ENCODE data around the gene JCAD.
A peak's percentile ranks its signal among the peaks of the same experiment; 100 is the strongest.
"Not testable (repeated sequence)": the region's sequence is repeated elsewhere in the genome, so short reads cannot be mapped to it uniquely, and the experiment has no call there.

Gene JCAD

GRCh38 chr10:30034433-30035137, 24.8 kb downstream of the JCAD start:
- peak overlapping the region; percentile 25; the same call in 1 of the 2 replicates for H3K4me3 ChIP-seq (ENCODE audit: low read depth, low read length)
- peak overlapping the region; percentile 30 for H3K27ac ChIP-seq (ENCODE audit: low read depth, low read length)

DNA sequence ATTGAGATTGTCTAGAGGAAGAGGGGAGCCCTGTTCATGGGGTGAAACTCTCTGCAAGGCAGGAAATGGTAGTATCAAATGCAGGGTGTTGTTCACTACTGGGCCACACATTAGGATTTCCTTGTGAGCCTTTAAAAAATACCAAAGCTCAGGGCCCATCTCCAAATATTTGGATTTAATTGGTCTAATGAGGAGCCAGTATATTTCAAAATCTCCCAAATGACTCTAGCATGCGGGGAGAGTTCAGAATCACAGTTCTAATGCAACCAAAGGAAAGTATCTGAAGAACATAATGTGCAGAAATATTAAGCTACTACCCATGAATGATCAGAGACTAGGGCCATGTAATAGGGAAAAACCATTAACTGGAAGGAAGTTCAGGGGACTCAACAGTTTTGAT, 27.3 kb downstream of the JCAD start:
- no peaks in the 10 kb centered on the region for H3K9me3 ChIP-seq (ENCODE audit: control insufficient read depth, insufficient read depth, low read length)
- H3K4me3 ChIP-seq (ENCODE audit: low read depth, low read length) = no peak overlapping the region
- H3K36me3 ChIP-seq (ENCODE audit: control insufficient read depth, insufficient read depth, low read length) = no peaks in the 10 kb centered on the region
- no peak overlapping the region for H3K9ac ChIP-seq (ENCODE audit: low read depth, low read length)
- H3K27me3 ChIP-seq (ENCODE audit: control insufficient read depth, insufficient read depth, low read length) = no peaks in the 10 kb centered on the region
- no peak overlapping the region for H3K27ac ChIP-seq (ENCODE audit: low read depth, low read length)
- peaks cover 15% of the 10 kb centered on the region for H3K4me1 ChIP-seq (ENCODE audit: control insufficient read depth, insufficient read depth, low read length)

More at GRCh38 chr10:30034433-30035137, 24.8 kb downstream of the JCAD start:
- no peaks in the 10 kb centered on the region for H3K36me3 ChIP-seq (ENCODE audit: control insufficient read depth, insufficient read depth, low read length)
- no peaks in the 10 kb centered on the region for H3K27me3 ChIP-seq (ENCODE audit: control insufficient read depth, insufficient read depth, low read length)
- H3K9me3 ChIP-seq (ENCODE audit: control insufficient read depth, insufficient read depth, low read length) = no peaks in the 10 kb centered on the region
- no peak overlapping the region for H3K9ac ChIP-seq (ENCODE audit: low read depth, low read length)
- H3K4me1 ChIP-seq (ENCODE audit: control insufficient read depth, insufficient read depth, low read length) = peaks cover 15% of the 10 kb centered on the region

DNA sequence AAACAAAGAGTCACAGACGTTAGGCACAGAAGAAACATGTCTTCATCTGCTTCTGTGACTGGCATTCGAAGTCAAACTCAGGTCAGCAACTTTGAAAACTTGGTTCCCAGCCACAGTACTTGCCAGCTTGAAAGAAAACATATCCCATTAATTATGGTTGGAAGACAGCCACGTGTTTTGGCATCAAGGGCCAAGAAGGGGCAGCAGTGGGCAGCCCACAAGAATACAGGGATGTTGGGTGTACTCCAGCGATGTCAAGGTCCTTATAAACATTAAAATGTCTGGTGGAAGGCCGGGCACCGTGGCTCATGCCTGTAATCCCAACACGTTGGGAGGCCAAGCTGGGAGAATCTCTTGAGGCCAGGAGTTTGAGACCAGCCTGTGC, 29.5 kb downstream of the JCAD start:
- no peaks in the 10 kb centered on the region for H3K9me3 ChIP-seq (ENCODE audit: control insufficient read depth, insufficient read depth, low read length)
- no peak overlapping the region for H3K27ac ChIP-seq (ENCODE audit: low read depth, low read length)
- H3K27me3 ChIP-seq (ENCODE audit: control insufficient read depth, insufficient read depth, low read length) = no peaks in the 10 kb centered on the region
- no peaks in the 10 kb centered on the region for H3K36me3 ChIP-seq (ENCODE audit: control insufficient read depth, insufficient read depth, low read length)
- peaks cover 5% of the 10 kb centered on the region for H3K4me1 ChIP-seq (ENCODE audit: control insufficient read depth, insufficient read depth, low read length)
- H3K4me3 ChIP-seq (ENCODE audit: low read depth, low read length) = no peak overlapping the region
- no peak overlapping the region for H3K9ac ChIP-seq (ENCODE audit: low read depth, low read length)

- H3K9me3 ChIP-seq (ENCODE audit: control insufficient read depth, insufficient read depth, low read length) = no peaks in the 10 kb centered on the region
- no peak overlapping the region for H3K9ac ChIP-seq (ENCODE audit: low read depth, low read length)
- H3K27me3 ChIP-seq (ENCODE audit: control insufficient read depth, insufficient read depth, low read length) = no peaks in the 10 kb centered on the region
- no peak overlapping the region for H3K4me3 ChIP-seq (ENCODE audit: low read depth, low read length)
- no peak overlapping the region for H3K27ac ChIP-seq (ENCODE audit: low read depth, low read length)
- H3K4me1 ChIP-seq (ENCODE audit: control insufficient read depth, insufficient read depth, low read length) = peaks cover under 1% of the 10 kb centered on the region; the same call in 1 of the 2 replicates
- H3K36me3 ChIP-seq (ENCODE audit: control insufficient read depth, insufficient read depth, low read length) = no peaks in the 10 kb centered on the region
Measured at GRCh38 chr10:30029164-30029871, 30.1 kb downstream of the JCAD start.

- Histone ChIP-seq H3K9ac (ENCODE audit: low read depth, low read length) (no peak overlapping the region), H3K4me3 (ENCODE audit: low read depth, low read length) (no peak overlapping the region), H3K4me1 (ENCODE audit: control insufficient read depth, insufficient read depth, low read length) (no peaks in the 10 kb centered on the region)
Measured at GRCh38 chr10:30028738-30029030, 30.7 kb downstream of the JCAD start.

GRCh38 chr10:30028006-30028737, 31.2 kb downstream of the JCAD start:
- Histone ChIP-seq H3K27me3 (ENCODE audit: control insufficient read depth, insufficient read depth, low read length) (no peaks in the 10 kb centered on the region), H3K36me3 (ENCODE audit: control insufficient read depth, insufficient read depth, low read length) (no peaks in the 10 kb centered on the region), H3K4me3 (ENCODE audit: low read depth, low read length) (no peak overlapping the region), H3K9ac (ENCODE audit: low read depth, low read length) (no peak overlapping the region), H3K4me1 (ENCODE audit: control insufficient read depth, insufficient read depth, low read length) (no peaks in the 10 kb centered on the region), H3K27ac (ENCODE audit: low read depth, low read length) (no peak overlapping the region), H3K9me3 (ENCODE audit: control insufficient read depth, insufficient read depth, low read length) (no peaks in the 10 kb centered on the region)

More at GRCh38 chr10:30028738-30029030, 30.7 kb downstream of the JCAD start:
- H3K27me3 ChIP-seq (ENCODE audit: control insufficient read depth, insufficient read depth, low read length) = no peaks in the 10 kb centered on the region
- H3K9me3 ChIP-seq (ENCODE audit: control insufficient read depth, insufficient read depth, low read length) = no peaks in the 10 kb centered on the region
- no peaks in the 10 kb centered on the region for H3K36me3 ChIP-seq (ENCODE audit: control insufficient read depth, insufficient read depth, low read length)
- no peak overlapping the region for H3K27ac ChIP-seq (ENCODE audit: low read depth, low read length)

DNA sequence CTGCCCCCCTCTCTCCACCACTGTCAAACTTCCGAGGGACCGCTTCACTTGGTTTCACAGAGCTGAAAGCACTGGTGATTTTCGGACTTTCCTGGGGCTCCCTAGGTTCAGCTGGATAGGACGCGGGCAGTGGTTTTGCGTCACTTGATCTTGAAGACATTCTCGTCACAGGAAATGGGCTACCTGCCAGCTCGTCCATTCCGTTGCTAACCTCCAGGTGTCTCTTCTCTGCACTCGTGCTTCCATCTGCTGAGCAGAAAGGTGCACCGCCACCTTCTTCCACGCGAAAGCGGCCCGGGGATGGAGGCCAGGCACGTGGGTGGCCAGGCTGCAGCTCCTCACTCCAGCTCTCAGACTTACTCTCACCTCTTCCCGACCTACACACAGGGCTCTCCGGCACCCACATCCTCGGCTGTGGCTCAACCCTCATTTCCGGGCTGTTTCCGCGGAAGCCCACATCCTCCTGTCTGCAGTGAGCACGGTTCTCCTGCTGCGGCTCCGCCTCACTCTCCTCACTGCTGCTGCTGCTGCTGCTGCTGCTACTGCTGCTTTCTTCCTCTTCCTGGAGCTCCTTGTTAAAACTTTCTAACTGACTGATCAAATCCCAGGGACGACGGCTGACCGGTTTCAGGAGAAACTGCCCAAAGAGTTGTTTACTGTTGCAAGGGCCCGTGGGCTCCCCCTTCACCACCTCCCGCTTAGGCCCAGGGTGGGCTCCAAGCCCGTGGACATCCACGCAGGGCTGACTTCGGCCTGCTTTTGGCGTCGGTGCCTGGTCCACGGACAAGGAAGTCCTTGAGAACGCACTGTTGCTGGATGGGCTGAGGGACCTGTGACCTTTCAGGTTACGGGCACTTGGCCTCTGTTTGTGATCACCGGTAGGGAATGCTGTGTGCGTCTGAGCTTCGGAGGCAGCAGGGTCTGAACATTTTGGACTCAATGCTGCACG, 32.1 kb downstream of the JCAD start:
- Histone ChIP-seq H3K4me3 (ENCODE audit: low read depth, low read length) (no peak overlapping the region), H3K27ac (ENCODE audit: low read depth, low read length) (no peak overlapping the region)

GRCh38 chr10:30026578-30026977, 32.8 kb downstream of the JCAD start:
- Histone ChIP-seq H3K9me3 (ENCODE audit: control insufficient read depth, insufficient read depth, low read length) (no peaks in the 10 kb centered on the region), H3K4me3 (ENCODE audit: low read depth, low read length) (no peak overlapping the region), H3K27me3 (ENCODE audit: control insufficient read depth, insufficient read depth, low read length) (no peaks in the 10 kb centered on the region), H3K36me3 (ENCODE audit: control insufficient read depth, insufficient read depth, low read length) (no peaks in the 10 kb centered on the region), H3K4me1 (ENCODE audit: control insufficient read depth, insufficient read depth, low read length) (no peaks in the 10 kb centered on the region), H3K27ac (ENCODE audit: low read depth, low read length) (no peak overlapping the region), H3K9ac (ENCODE audit: low read depth, low read length) (no peak overlapping the region)

More for the DNA sequence above, 32.1 kb downstream of the JCAD start:
- no peaks in the 10 kb centered on the region for H3K4me1 ChIP-seq (ENCODE audit: control insufficient read depth, insufficient read depth, low read length)
- H3K9ac ChIP-seq (ENCODE audit: low read depth, low read length) = no peak overlapping the region
- no peaks in the 10 kb centered on the region for H3K36me3 ChIP-seq (ENCODE audit: control insufficient read depth, insufficient read depth, low read length)
- H3K27me3 ChIP-seq (ENCODE audit: control insufficient read depth, insufficient read depth, low read length) = no peaks in the 10 kb centered on the region
- H3K9me3 ChIP-seq (ENCODE audit: control insufficient read depth, insufficient read depth, low read length) = no peaks in the 10 kb centered on the region

DNA sequence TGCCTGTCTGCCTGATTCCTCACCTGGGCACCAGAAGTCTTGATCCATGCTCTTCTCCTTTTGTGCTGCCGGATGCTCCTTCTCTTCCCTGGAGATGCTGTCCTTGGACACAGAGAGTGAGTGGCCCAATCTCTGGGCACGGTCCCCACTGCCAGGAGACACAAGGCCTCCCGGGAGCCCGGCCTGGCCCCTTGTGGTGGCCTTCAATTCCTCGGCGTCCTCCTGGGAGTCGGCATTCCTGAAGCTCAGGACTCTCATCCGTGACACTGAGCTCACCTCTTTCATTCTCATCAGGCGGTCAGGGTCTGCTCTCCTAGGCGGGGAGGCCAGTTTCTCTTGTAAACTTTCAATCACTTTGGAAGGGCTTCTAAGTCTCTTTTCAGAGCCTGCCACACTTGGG, 33.3 kb downstream of the JCAD start:
- Histone ChIP-seq H3K9ac (ENCODE audit: low read depth, low read length) (no peak overlapping the region), H3K4me1 (ENCODE audit: control insufficient read depth, insufficient read depth, low read length) (no peaks in the 10 kb centered on the region), H3K27ac (ENCODE audit: low read depth, low read length) (no peak overlapping the region), H3K4me3 (ENCODE audit: low read depth, low read length) (no peak overlapping the region), H3K36me3 (ENCODE audit: control insufficient read depth, insufficient read depth, low read length) (no peaks in the 10 kb centered on the region), H3K9me3 (ENCODE audit: control insufficient read depth, insufficient read depth, low read length) (no peaks in the 10 kb centered on the region), H3K27me3 (ENCODE audit: control insufficient read depth, insufficient read depth, low read length) (no peaks in the 10 kb centered on the region)

GRCh38 chr10:30025428-30025827, 34.0 kb downstream of the JCAD start:
- not testable (repeated sequence) for H3K27me3 ChIP-seq (ENCODE audit: control insufficient read depth, insufficient read depth, low read length); H3K9me3 ChIP-seq (ENCODE audit: control insufficient read depth, insufficient read depth, low read length); H3K4me1 ChIP-seq (ENCODE audit: control insufficient read depth, insufficient read depth, low read length); H3K4me3 ChIP-seq (ENCODE audit: low read depth, low read length); H3K36me3 ChIP-seq (ENCODE audit: control insufficient read depth, insufficient read depth, low read length); H3K9ac ChIP-seq (ENCODE audit: low read depth, low read length); H3K27ac ChIP-seq (ENCODE audit: low read depth, low read length)

All from HUES48 (cell line).